22Rv1 (cell line): Measurements from ENCODE around the gene DVL1.

Source experiments
- CTCF ChIP-seq: fragments of 450-650 bp; IDR thresholded peaks from 2 replicates; pipeline ENCODE4 v1.5.1; 2017; ENCODE audit warnings: mild to moderate bottlenecking
- ZFX ChIP-seq: fragments of 450-650 bp; IDR thresholded peaks from 2 replicates; pipeline ENCODE4 v1.6.1; 2017; ENCODE audit warnings: antibody characterized with exemption, borderline replicate concordance

- TF ChIP-seq CTCF (no peak), ZFX (no peak)
These were observed 4.4 kb upstream of the DVL1 start for GRCh38 chr1:1353389-1354151.
